IMR-90 (cell line): Measurements from ENCODE around the gene CCDC120. TPM values are rescaled to one million over a fixed set of nuclear protein-coding genes. Genes with fewer than 3 reads are reported as not detected.

ENCODE experiments used
- ATAC-seq: fragments of 200-7000 bp; cut with Tn5 transposase; 2 replicates; pipeline ENCODE4 v1.9.1; 2020; ENCODE audit warnings: low read depth, mild to moderate bottlenecking, moderate library complexity
- BruUV-seq: library from RNA; stranded (reverse); fragments of 400-500 nt; replicated peaks from 2 replicates; lab custom pipeline; 2021; lab: Mats Ljungman, UMichigan
- CTCF ChIA-PET: fragments of 300-600 bp; formaldehyde crosslinking; extraction: SDS; loops from one replicate; lab custom pipeline; 2021; ENCODE audit warnings: antibody characterized with exemption; lab: Yijun Ruan, JAX
- POLR2A ChIA-PET: fragments of 300-600 bp; sonication (Branson Sonifier 250); formaldehyde crosslinking; loops from one replicate; lab custom pipeline; 2022; ENCODE audit warnings: antibody characterized with exemption; ENCODE audit not compliant: unreplicated experiment; lab: Charles Lee
- DNase-seq: peaks from one replicate; pipeline ENCODE4 v3.0.0; 2013
- H2AFZ ChIP-seq: replicated peaks from 2 replicates; pipeline ENCODE3; 2013; ENCODE audit warnings: low read length, mild to moderate bottlenecking; ENCODE audit not compliant: poor library complexity
- H2AK5ac ChIP-seq: 2 replicates; pipeline ENCODE4 v1.6.1; 2013; ENCODE audit warnings: low read depth, low read length, inconsistent platforms
- H2AK9ac ChIP-seq: replicated peaks from 2 replicates; pipeline ENCODE3; 2013; ENCODE audit warnings: mild to moderate bottlenecking, low read depth, low read length, moderate library complexity; ENCODE audit not compliant: poor library complexity
- H2BK120ac ChIP-seq: 2 replicates; pipeline ENCODE4 v1.6.1; 2013; ENCODE audit warnings: low read depth, low read length, inconsistent platforms
- H2BK15ac ChIP-seq: 3 replicates; pipeline ENCODE4 v1.6.1; 2013; ENCODE audit warnings: low read depth, low read length, inconsistent platforms
- H2BK20ac ChIP-seq: 2 replicates; pipeline ENCODE4 v1.6.1; 2013; ENCODE audit warnings: low read depth, mild to moderate bottlenecking, inconsistent platforms, low read length, moderate library complexity
- H2BK5ac ChIP-seq: 2 replicates; pipeline ENCODE4 v1.6.1; 2013; ENCODE audit warnings: mild to moderate bottlenecking, low read depth, low read length, inconsistent platforms; ENCODE audit not compliant: poor library complexity, severe bottlenecking
- H3K14ac ChIP-seq: replicated peaks from 2 replicates; pipeline ENCODE4 v1.6.1; 2013; ENCODE audit warnings: low read depth, low read length, inconsistent platforms
- H3K18ac ChIP-seq: 2 replicates; pipeline ENCODE4 v1.6.1; 2013; ENCODE audit warnings: low read depth, low read length, control low read depth
- H3K23ac ChIP-seq: 2 replicates; pipeline ENCODE4 v1.6.1; 2013; ENCODE audit warnings: low read depth, low read length, inconsistent platforms
- H3K27ac ChIP-seq: 2 replicates; pipeline ENCODE4 v1.5.1; 2013; ENCODE audit warnings: mild to moderate bottlenecking, control low read depth, low read length; ENCODE audit not compliant: insufficient read depth
- H3K27me3 ChIP-seq: 2 replicates; pipeline ENCODE4 v1.6.1; 2013; ENCODE audit warnings: low read length; ENCODE audit not compliant: control insufficient read depth, insufficient read depth
- H3K36me3 ChIP-seq: 2 replicates; pipeline ENCODE4 v1.6.1; 2013; ENCODE audit warnings: low read length, mixed read lengths; ENCODE audit not compliant: control insufficient read depth, insufficient read depth
- H3K4ac ChIP-seq: 2 replicates; pipeline ENCODE4 v1.6.1; 2013; ENCODE audit warnings: low read depth, low read length, inconsistent platforms
- H3K4me1 ChIP-seq: 2 replicates; pipeline ENCODE4 v1.6.1; 2013; ENCODE audit warnings: low read length, mixed read lengths; ENCODE audit not compliant: control insufficient read depth, insufficient read depth
- H3K4me2 ChIP-seq: 2 replicates; pipeline ENCODE4 v1.6.1; 2013; ENCODE audit warnings: low read depth, mild to moderate bottlenecking, control low read depth, low read length, moderate library complexity
- H3K4me3 ChIP-seq: 2 replicates; pipeline ENCODE4 v1.5.1; 2013; ENCODE audit warnings: low read depth, mild to moderate bottlenecking, control low read depth, low read length, moderate library complexity; ENCODE audit not compliant: insufficient read depth
- H3K56ac ChIP-seq: 2 replicates; pipeline ENCODE4 v1.6.1; 2013; ENCODE audit warnings: low read length, inconsistent platforms; ENCODE audit not compliant: insufficient read depth; ENCODE audit errors: extremely low read depth
- H3K79me1 ChIP-seq, 2 experiments: 2 replicates each; pipeline ENCODE4 v1.6.1; 2013; ENCODE audit warnings: low read length in 2 of 2, inconsistent platforms in 1 of 2, low read depth in 1 of 2
- H3K9ac ChIP-seq: 2 replicates; pipeline ENCODE4 v1.6.1; 2013; ENCODE audit warnings: low read depth, low read length, control low read depth
- H3K9me1 ChIP-seq: 2 replicates; pipeline ENCODE4 v1.6.1; 2013; ENCODE audit warnings: low read length, inconsistent platforms; ENCODE audit not compliant: insufficient read depth
- H3K9me3 ChIP-seq: 2 replicates; pipeline ENCODE4 v1.6.1; 2013; ENCODE audit warnings: low read length; ENCODE audit not compliant: control insufficient read depth, insufficient read depth
- H4K20me1 ChIP-seq: 2 replicates; pipeline ENCODE4 v1.6.1; 2013; ENCODE audit warnings: low read length, inconsistent platforms; ENCODE audit not compliant: insufficient read depth
- H4K5ac ChIP-seq: 2 replicates; pipeline ENCODE4 v1.6.1; 2013; ENCODE audit warnings: mild to moderate bottlenecking, low read depth, low read length, control low read depth
- H4K8ac ChIP-seq, 2 experiments: 2 replicates each; pipeline ENCODE4 v1.6.1; 2013; ENCODE audit warnings: low read depth in 2 of 2, low read length in 2 of 2, control low read depth in 1 of 2, inconsistent platforms in 1 of 2
- H4K91ac ChIP-seq: 2 replicates; pipeline ENCODE4 v1.6.1; 2013; ENCODE audit warnings: low read depth, low read length, inconsistent platforms; ENCODE audit not compliant: insufficient read depth
- CEBPB ChIP-seq: IDR thresholded peaks from 2 replicates; pipeline ENCODE4 v1.6.1; 2012; ENCODE audit warnings: low read depth, low read length, improper control_type of control experiment
- FOS ChIP-seq: fragments of 150-350 bp; IDR thresholded peaks from 2 replicates; pipeline ENCODE4 v1.6.1; 2016; ENCODE audit warnings: low read depth, low read length
- RCOR1 ChIP-seq: IDR thresholded peaks from 2 replicates; pipeline ENCODE4 v1.6.1; 2012; ENCODE audit warnings: mild to moderate bottlenecking, low read length, improper control_type of control experiment; ENCODE audit not compliant: insufficient replicate concordance
- SMC3 ChIP-seq: fragments of 150-350 bp; IDR thresholded peaks from 2 replicates; pipeline ENCODE4 v1.6.1; 2016; ENCODE audit warnings: low read depth, mild to moderate bottlenecking, antibody characterized with exemption, low read length, moderate library complexity
- USF2 ChIP-seq: fragments of 150-350 bp; IDR thresholded peaks from 2 replicates; pipeline ENCODE4 v1.6.1; 2017; ENCODE audit warnings: mild to moderate bottlenecking, antibody characterized with exemption, low read length, low read depth
- WGBS, 2 experiments: methylation state at CpG; one replicate each; pipeline versions ENCODE4 v1.1.5 to v1.1.7; 2013; ENCODE audit warnings: missing lambda C conversion rate in 2 of 2; ENCODE audit not compliant: insufficient read length in 1 of 2; ENCODE audit errors: extremely low coverage in 2 of 2; 5-methylcytosine and 5-hydroxymethylcytosine counted together
- dilution Hi-C: fragments of 300-500 bp; cut with HindIII; formaldehyde crosslinking; loops from one replicate; pipeline ENCODE4 v1.14.3; 2018; ENCODE audit warnings: low sequenced_read_pairs; ENCODE audit not compliant: unreplicated experiment
- in situ Hi-C: fragments of 300-500 bp; cut with MboI; formaldehyde crosslinking; loops from 3 replicates; pipeline ENCODE4 v1.14.3; 2019; ENCODE audit warnings: low sequenced_read_pairs, inconsistent platforms, mixed read lengths
- intact Hi-C: fragments of 100-400 bp; cut with micrococcal nuclease; formaldehyde crosslinking; loops from 2 replicates; pipeline ENCODE4 v1.10.0; 2022
- polyA plus RNA-seq, 3 experiments: library from polyadenylated mRNA; depleted of rRNA; stranded (reverse); fragments of >200 nt; gene quantifications; 2 replicates each; pipeline ENCODE4 v1.2.3, GENCODE V29; 2012; ENCODE audit warnings: low replicate concordance in 1 of 3
- total RNA-seq: library from RNA; depleted of rRNA; stranded (reverse); fragments of >200 nt; gene quantifications from 2 replicates; pipeline ENCODE4 v1.2.3, GENCODE V29; 2012

The CCDC120 gene
- total and polyA plus RNA-seq, 2 of the 4 experiments (the other 2 are of a cell fraction), result 0.18 to 2.0 TPM

DNA sequence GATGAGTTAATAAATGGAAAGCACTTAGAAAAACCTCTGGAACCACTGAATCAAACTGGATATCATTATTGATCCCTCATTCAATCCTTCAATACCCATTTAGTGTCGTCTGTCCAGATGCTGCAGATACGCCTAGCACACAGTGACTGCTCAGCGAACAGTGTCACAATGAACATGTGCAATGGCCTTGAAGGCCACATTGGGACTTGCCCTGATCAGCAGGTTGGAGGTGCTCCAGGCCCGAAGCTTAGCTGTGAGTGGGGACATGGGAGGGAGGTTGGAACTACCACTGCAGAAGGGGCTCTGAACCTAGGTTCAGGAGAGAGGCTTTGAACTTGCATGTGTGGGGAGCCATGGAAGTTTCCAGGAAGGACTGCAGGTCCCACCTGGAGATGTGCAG lies 47.5 kb downstream of the CCDC120 start:
- Histone ChIP-seq H3K27me3 (no peaks in the 10 kb centered on the region), H3K4me1 (no peaks in the 10 kb centered on the region), H2AK5ac (no peak overlapping the region), H4K20me1 (no peaks in the 10 kb centered on the region), H3K4me2 (no peak overlapping the region), H2BK120ac (no peak overlapping the region), H3K27ac (no peak overlapping the region), H3K56ac (no peak overlapping the region), H3K79me1 (no peaks in the 10 kb centered on the region), H4K91ac (no peak overlapping the region), H3K4me3 (no peak overlapping the region), H4K5ac (no peak overlapping the region), H3K14ac (no peak overlapping the region), H3K4ac (no peak overlapping the region), H3K9me1 (no peaks in the 10 kb centered on the region), H3K9me3 (no peaks in the 10 kb centered on the region), H4K8ac (no peak overlapping the region), H2BK15ac (no peak overlapping the region), H3K18ac (no peak overlapping the region), H2BK5ac (no peak overlapping the region), H2AFZ (no peak overlapping the region), H2AK9ac (no peak overlapping the region), H3K36me3 (no peaks in the 10 kb centered on the region), H3K9ac (no peak overlapping the region), H2BK20ac (no peak overlapping the region), H3K23ac (no peak overlapping the region)
- ChIA-PET POLR2A (no interaction called here), CTCF (no interaction called here)
- in situ Hi-C loops, result no loop called here
- 93% methylated on average over 3 of the region's 4 CpGs; no CpG with 5 or more reads in 1 of the 2 experiments for WGBS, 2 experiments
- intact Hi-C loops, result no loop called here
- DNase-seq, result no peak
- no peak for ATAC-seq
- dilution Hi-C loops, result no loop called here
- no TSS peak for BruUV-seq
- TF ChIP-seq USF2, result no peak
- no peak for TF ChIP-seq SMC3
- no peak for TF ChIP-seq RCOR1
- no peak for TF ChIP-seq CEBPB
- TF ChIP-seq FOS, result no peak
